HG03565 (cell line): ENCODE data around the gene SLC13A3.
"Not testable (repeated sequence)": the region's sequence is repeated elsewhere in the genome, so short reads cannot be mapped to it uniquely, and the experiment has no call there.

ENCODE experiments used
- ATAC-seq: cut with Tn5 transposase; IDR thresholded peaks from one replicate; pipeline ENCODE4 v1.9.1; 2021; ENCODE audit warnings: mild to moderate bottlenecking, moderate library complexity; ENCODE audit not compliant: unreplicated experiment

Gene SLC13A3

GRCh38 chr20:46681032-46681854 is 30.0 kb upstream of the SLC13A3 start:
- ATAC-seq = no peak

DNA sequence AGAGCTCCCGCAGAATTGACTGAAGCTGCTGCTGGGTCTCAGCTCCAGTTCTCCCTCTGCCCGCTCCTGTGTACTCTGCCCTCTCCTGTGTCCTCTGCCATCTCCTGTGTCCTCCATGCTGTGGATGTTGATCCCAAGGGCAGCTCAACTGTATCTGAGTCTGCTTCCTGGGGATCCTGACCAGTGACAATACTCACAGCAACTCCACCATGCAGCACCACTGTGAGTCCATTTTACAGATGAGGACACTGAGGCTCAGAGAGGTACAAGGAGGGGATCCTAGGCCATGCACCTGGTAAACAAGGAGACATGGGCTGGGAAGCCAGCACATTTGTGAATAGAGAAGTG is 29.4 kb upstream of the SLC13A3 start:
- no peak for ATAC-seq

DNA sequence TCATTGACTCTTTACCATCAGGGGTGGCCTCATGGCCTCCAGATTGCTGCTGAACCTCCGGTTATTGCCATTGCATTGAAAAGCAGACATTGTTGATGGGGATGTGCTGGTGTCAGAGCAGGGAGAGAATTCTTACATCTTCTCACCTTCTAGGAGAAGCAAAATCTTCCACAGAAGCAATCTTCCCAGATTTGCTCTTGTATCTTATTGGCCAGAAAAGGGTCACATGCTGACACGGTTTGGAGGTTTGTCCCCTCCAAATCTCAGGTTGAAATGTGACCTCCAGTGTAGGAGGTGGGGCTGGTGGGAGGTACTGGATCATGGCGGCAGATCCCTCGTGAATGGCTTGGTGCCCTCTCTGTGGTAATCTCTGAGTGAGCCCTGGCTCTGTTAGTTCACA is 27.3 kb upstream of the SLC13A3 start:
- no peak for ATAC-seq

GRCh38 chr20:46677608-46678007 is 26.3 kb upstream of the SLC13A3 start:
- ATAC-seq = no peak

DNA sequence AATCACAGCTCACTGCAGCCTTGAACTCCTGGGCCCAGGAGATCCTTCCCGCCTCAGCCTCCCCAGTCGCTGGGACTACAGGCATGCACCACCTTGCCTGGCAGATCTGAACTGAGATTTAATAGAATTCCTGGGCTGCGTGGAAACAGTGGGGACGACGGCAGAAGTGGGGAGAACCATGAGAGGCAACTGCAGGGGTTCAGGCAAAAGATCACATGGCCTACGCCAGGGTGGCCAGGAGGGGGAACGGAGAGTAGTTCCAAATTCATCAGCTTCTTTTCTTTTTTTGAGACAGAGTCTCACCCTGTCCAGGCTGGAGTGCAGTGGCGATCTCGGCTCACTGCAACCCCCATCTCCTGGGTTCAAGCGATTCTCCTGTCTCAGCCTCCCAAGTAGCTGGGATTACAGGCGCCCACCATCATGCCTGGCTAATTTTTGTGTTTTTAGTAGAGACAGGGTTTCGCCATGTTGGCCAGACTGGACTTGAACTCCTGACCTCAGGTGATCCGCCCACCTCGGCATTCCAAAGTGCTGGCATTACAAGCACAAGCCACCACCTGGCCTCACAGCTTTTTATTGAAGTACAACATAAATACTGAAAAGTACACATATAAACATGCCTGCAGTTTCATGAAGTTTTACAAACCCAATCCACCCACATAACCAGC is 25.5 kb upstream of the SLC13A3 start:
- ATAC-seq = not testable (repeated sequence)

DNA sequence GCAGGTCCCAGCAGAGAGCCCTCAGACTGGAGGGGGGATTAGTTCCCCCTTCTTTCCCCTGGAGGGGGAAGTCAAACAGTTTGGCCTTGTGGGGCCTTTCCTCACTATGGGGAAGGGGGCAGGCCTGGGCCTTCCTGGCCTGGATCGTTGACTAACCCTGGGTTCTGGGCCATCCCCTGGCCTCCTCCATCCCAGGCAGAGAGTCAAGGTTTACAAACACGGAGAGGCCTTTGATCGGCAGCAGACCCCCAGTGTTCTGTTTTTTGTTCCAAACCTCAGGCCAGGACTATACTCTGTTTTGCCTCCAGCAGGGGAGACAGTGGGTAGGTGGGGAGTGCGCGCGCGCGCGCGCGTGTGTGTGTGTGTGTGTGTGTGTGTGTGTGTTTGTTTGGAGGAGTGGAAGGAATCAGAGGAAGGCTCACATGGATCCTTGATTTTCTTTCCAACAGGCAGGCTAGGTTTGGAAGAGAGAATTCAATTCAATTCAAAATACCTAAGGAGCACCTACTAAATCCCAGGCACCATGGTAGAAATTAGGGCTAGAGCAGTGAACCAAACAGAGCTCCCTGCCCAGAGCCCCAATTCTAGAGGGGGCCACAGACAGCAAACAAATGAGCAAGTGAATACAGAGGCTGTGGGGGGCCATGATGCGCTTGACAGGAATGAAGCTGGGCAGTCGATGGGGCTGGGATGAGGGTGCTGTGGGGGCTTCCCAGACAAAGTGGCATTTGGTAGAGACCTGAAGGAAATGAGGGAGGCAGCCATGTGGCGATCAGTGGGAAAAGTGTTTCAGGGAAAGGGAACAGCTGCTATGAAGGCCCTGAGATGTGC is 23.2 kb upstream of the SLC13A3 start:
- ATAC-seq = no peak

DNA sequence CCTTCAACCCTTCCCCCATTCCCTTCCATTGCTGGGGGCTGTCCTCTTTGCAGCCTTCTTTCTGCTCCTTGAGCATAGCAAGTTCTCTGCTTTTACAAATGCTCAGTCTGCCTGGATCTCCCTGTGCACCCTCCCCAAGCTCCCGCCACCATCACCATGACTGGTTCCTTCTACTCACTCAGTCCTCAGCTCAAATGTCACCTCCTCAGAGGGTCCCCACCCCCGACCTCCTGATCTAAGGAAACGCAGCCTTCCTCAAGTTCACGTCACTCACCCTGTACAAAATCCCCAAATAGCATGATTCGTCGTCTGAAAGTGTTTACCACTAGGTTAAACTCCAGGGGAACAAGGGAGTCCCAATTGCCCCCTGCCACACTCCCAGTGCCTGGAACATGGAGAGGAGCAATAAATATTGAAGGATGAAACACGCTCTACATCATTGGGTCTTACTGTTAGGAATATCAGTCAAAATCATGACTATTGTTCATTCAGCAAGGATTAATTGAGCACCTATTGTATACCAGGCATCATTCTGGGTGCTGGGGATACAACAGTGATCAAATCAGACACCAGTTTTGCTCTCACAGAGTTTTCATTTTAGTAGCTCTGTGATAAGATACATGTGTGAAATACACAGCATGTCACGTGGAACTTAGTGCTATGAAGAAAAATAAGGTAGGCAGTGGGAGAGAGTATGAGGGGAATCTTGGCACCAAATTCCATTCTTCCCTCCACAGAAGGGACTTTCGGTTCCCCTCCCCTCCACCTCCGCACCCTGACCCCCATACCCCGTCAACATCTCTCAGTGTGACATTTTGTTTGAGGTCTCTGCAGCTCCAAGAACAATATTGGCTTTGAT is 22.4 kb upstream of the SLC13A3 start:
- no peak for ATAC-seq

DNA sequence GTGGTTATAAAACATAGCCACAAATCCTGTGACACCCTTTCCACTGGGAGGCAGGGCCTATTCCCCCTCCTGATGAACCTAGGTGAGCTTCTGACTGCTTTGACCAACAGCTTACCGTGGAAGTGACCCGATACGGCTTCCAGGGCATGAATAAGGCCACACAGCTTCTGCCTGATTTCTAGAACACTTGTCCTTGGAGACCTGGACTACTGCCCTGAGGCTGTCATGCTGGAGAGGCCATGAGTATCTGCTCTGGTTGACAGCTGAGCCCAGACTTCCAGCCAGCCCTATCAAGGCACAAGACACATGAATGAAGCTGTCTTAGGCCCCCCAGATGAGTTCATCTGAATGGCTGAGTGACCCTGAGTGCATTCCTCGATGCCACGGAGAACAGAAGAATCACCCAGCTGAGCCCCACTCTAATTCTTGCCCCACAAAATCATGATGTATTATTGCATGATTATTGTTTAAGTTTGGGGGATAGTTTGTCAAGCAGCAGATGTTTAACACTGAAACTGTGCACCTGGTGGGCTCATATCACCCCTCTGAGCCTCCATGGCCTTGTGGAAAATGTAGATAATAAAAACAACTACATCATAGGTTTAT is 21.4 kb upstream of the SLC13A3 start:
- ATAC-seq = no peak

- ATAC-seq = no peak
Measured at GRCh38 chr20:46671866-46672542, 20.7 kb upstream of the SLC13A3 start.

DNA sequence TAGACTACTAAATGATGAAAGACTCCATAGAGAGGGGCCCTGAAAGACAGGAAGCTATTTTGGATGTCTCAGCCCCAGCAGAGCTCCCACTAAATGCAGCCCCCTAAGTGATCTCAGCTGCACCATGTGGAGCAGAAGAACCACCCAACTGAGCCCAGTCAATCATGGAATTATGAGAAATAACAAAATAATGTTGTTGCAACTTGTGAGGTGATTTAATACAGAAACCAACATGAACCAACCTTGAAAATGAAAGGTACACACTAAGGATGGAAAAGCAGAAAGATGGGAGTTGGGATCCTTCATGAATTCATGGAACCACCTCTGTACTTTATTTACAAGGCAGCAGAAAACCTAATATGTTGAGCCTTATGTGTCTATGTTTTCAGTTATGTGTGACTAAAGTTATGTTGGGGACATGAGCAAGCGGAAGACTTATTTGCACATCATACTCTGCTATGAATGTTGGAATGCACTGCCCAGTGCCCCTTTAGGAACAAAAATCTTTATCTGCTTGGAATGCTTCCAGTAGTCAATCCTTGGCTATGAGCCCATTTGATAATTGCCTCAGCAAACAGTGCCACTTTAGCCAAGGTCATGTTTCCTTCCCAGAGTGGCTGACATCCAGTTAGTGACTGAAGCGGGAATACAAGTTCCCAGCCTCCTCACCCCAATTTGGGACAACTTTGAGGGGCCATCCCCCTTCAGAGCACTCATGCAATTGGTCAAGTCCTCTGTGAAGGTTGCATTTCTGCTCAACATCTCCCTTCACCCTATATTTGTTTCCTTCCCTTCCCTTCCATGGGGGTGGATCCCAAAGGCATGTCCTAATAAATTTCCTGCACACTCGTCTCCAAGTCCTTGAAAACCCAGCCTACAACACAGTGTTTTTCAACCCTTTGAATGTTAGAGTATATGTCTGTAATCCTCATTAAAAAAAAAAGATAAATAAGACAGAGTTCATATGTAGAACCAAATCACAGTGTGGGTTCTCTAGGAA is 19.6 kb upstream of the SLC13A3 start:
- ATAC-seq = no peak

DNA sequence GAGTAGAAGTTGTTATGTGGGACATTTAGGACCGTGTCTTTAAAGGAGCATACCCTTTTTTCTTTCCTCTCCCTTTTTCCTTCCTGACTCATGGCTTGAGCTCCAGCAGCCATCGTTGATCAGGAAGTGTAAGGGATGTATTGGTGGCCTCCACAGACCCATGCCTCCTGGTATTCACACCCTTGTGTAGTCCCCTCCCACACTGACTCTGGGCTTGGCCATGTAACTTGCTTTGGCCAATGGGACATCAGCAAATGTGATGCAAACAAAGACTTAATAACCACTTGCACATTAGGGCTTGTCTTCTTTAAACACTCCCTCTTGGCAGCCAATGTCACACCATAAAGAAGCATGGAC is 18.9 kb upstream of the SLC13A3 start:
- no peak for ATAC-seq

DNA sequence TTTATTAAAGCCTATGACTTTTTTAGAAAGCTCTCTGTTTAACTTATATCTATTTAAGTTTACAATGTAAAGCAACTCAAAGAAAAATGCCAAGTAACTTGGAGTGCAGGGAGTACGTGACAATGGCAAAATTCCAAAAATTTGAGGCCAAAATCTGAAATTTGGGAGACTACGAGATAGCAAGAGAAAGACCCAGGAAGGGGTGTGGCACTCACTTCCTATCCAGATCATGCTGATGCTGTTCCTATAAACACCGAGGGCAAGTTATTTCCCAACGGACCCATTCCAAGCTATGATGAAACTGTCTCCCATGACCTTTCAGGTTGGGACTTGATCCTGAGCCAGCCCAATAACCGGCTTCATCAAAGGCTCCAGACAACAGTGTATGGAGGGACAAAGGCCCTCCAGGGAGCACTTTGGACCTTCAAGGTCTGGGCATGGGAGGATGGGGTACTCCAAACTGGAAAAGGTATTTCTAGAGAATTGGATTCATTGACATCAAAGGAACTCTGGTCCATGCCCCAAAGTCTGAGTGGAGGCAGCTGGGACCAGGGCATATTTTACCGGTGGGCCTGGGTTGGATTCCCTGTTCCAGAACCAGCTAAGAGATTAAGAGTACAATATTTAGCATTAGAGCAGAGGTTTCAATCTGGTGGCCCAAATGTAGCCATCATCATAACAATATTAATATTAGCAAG is 15.7 kb upstream of the SLC13A3 start:
- ATAC-seq = no peak

- no peak for ATAC-seq
Measured at GRCh38 chr20:46666306-46666705, 15.0 kb upstream of the SLC13A3 start.

DNA sequence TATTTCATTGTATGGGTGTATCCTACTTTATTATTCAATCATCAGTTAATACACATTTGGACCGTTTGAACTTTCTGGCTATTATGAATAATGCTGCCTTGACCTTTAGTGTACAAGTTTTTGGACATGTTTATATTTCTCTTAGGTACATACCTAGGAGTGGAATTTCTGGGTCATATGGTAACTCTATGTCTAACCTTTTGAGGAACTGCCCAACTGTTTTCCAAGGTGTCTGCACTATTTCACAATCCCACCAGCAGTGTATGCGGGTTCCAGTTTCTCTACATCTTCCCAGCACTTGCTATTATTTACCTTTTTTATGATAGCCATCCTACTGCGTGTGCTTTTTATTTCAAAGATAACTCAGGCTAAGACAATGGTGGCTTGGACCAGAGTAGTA is 14.3 kb upstream of the SLC13A3 start:
- no peak for ATAC-seq

DNA sequence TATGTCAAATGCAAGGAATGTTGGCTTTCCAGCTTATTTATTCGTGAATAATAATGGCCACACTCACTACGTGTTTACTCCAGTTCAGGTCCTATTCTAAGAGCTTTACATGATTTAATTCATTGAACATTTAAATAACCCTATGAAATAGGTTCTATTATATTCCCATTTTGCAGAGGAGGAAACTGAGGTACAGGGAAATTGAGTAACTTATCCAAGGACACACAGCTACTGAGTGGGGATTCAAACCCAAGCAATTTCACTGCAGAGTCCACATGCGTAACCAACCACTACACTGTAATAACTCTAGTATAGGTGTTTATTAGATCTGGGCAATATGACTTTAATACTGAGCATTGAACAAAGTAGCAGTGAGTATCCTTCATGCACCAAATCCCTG is 12.3 kb upstream of the SLC13A3 start:
- ATAC-seq = no peak

- no peak for ATAC-seq
Measured at GRCh38 chr20:46661659-46662058, 10.4 kb upstream of the SLC13A3 start.

GRCh38 chr20:46660487-46660886 is 9.2 kb upstream of the SLC13A3 start:
- no peak for ATAC-seq

- no peak for ATAC-seq
Measured at GRCh38 chr20:46657618-46658017, 6.4 kb upstream of the SLC13A3 start.
